ENCODE measurements around the gene TUBGCP5. TPM values are rescaled to one million over a fixed set of nuclear protein-coding genes. Genes with fewer than 3 reads are reported as not detected.

TUBGCP5 gene
- total RNA-seq, 1 donor from 2014 or later = 11.5 TPM

- no peak for ATAC-seq
- no peak for DNase-seq
- intact Hi-C loops (cut with micrococcal nuclease) = no loop called here
Observed at GRCh38 chr15:22981051-22981840, 58.1 kb downstream of the TUBGCP5 start.

- intact Hi-C loops (cut with micrococcal nuclease) = no loop called here
- DNase-seq (peak; percentile 91), ATAC-seq (peak; percentile 98)
Observed at GRCh38 chr15:22980189-22981050, 58.9 kb downstream of the TUBGCP5 start, which contains the start of gene CYFIP1. TSS of gene CYFIP1 (minus strand) at chr15:22980368. CDS start at chr15:22947285, 33,083 bp downstream.

- DNase-seq = peak; percentile 78
- intact Hi-C loops (cut with micrococcal nuclease) = no loop called here
- peak; percentile 54 for ATAC-seq
Observed at GRCh38 chr15:22979238-22980188, 59.9 kb downstream of the TUBGCP5 start.

- intact Hi-C loops (cut with micrococcal nuclease) = no loop called here
Observed at GRCh38 chr15:22978691-22979237, 60.6 kb downstream of the TUBGCP5 start.

DNA sequence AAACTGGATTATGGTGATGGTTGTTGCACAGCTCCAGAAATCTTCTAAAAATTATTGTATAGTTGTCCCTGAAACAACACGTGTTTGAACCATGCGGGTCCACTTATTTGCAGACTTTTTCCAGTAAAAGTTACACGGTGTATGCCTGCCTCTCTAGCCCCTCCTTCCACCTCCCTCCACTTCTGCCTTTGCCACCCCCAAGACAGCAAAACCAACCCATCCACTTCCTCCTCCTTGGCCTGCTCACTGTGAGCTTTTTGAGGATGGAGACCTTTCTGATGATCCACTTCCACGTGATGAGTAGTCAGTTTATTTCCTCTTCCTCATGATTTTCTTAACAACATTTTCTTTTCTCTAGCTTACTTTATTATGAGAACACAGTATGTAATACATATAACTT is 64.6 kb downstream of the TUBGCP5 start:
- intact Hi-C loops (cut with micrococcal nuclease) = no loop called here
- DNase-seq = no peak
- peak; percentile 49 for ATAC-seq

More at GRCh38 chr15:22978691-22979237, 60.6 kb downstream of the TUBGCP5 start:
- peak; percentile 7 for ATAC-seq
- no peak for DNase-seq

DNA sequence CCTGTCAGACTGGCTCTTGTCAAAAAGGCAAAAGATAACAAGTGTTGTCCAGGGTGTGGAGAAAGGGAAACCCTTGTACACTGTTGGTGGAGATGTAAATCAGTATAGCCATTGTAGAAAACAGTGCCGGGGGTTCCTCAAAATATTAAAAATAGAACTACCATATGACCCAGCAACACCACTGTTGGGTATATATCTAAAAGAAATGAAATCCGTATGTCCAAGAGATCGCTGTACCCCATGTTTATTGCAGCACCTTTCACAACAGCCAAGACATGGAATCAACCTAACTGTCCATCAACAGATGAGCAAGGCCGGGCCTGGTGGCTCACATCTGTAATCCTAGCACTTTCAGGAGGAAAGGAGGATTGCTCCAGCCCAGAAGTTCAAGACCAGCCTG is 65.4 kb downstream of the TUBGCP5 start:
- no peak for ATAC-seq
- intact Hi-C loops (cut with micrococcal nuclease) = no loop called here
- DNase-seq = no peak

DNA sequence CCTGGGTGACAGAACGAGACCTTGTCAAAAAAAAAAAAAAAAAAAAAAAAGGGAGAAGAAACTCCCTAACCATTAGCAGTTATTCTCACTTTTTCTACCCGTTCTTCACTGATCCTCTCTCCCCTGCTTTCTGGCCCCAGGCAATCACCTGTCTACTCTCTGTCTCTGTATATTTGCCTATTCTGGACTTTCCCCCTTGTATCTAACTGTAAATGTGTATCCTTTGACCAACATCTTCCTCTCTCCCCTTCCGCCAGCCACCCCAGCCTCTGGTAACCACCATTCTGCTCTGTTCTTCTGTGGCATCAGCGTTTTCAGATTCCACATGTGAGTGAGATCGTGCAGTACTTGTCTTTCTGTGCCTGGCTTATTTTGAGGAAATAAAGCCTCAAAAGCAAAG is 66.1 kb downstream of the TUBGCP5 start:
- DNase-seq = no peak
- intact Hi-C loops (cut with micrococcal nuclease) = no loop called here
- peak; percentile 54 for ATAC-seq

- no peak for ATAC-seq
- intact Hi-C loops (cut with micrococcal nuclease) = no loop called here
Observed at GRCh38 chr15:22969489-22969888, 69.9 kb downstream of the TUBGCP5 start.

GRCh38 chr15:22968366-22968765 is 71.0 kb downstream of the TUBGCP5 start:
- DNase-seq (no peak), ATAC-seq (peak; percentile 75)
- intact Hi-C loops (cut with micrococcal nuclease) = no loop called here

More at GRCh38 chr15:22969489-22969888, 69.9 kb downstream of the TUBGCP5 start:
- no peak for DNase-seq

DNA sequence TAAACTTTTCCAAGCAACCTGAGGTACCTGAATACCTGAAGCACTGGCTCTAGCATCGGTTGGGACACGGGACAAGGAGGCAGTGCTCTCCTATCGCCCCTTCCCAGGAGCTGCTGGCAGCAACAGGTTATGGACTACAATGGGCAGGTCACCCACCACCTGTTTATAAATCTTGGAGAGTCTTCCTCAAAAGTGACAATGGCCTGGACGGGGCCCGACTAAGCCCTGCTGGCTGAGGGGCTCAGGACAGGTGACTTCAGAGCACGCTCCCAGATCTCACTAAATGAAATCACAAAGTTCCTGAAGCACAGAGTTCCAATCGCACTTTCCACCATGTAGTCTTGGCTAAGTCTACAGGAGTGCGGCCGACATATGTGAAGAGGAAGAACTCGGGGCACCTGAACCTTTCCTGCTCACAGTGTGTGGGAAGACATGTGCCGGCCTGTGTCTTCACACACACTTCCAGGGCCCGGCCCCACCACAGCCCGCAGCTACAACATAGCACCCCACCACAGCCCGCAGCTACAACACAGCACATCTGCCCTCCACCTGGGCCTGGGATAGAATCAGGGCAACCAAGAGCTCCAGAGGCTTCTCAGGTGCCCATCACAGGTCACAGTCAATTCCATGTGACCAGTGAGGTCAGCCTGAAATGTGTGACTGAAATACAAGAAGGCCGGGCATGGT is 72.1 kb downstream of the TUBGCP5 start:
- no peak for ATAC-seq
- DNase-seq = no peak
- intact Hi-C loops (cut with micrococcal nuclease) = no loop called here

GRCh38 chr15:22966321-22967083 is 72.9 kb downstream of the TUBGCP5 start:
- no peak for DNase-seq
- no peak for ATAC-seq

DNA sequence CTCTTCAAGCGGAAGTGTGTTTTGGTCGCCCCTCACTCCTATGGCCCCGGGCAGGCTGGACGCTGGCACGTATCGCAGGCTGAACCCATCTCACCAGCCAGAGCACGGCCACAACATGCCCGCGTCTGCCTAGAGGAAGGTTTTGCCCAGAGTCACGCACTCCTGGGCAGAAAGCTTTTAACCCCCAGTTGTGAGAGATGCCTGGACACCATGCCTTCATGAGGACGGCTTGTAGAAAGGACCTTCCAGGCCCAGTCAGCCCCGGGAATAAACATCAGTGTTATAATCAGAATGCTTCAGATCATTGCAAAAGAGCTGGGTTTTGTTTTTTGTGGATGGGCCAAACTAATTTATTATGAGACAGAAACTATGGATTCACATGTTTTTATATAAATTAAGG is 75.7 kb downstream of the TUBGCP5 start:
- no peak for ATAC-seq
- intact Hi-C loops (cut with micrococcal nuclease) = no loop called here

More at GRCh38 chr15:22966321-22967083, 72.9 kb downstream of the TUBGCP5 start:
- intact Hi-C loops (cut with micrococcal nuclease) = no loop called here

DNA sequence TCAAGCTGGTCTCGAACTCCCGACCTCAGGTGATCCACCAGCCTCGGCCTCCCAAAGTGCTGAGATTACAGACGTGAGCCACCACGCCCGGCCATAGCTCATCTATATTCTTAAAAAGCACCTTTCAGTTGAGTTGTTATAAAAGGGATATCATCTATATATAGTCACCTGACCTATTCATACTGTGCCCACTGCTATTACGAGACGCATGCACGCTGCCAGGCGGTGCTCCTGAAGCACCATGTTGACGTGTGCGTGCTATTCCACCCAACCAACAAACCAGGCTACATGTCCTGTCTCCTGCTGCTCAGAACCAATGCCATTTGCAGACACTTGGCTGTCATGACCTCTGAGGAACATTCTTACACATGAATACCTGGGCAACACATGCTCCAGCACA is 76.8 kb downstream of the TUBGCP5 start:
- intact Hi-C loops (cut with micrococcal nuclease) = no loop called here
- DNase-seq = no peak
- ATAC-seq = no peak

More for the DNA sequence above, 75.7 kb downstream of the TUBGCP5 start:
- no peak for DNase-seq

- no peak for DNase-seq
Observed at GRCh38 chr15:22961762-22962161, 77.6 kb downstream of the TUBGCP5 start.

DNA sequence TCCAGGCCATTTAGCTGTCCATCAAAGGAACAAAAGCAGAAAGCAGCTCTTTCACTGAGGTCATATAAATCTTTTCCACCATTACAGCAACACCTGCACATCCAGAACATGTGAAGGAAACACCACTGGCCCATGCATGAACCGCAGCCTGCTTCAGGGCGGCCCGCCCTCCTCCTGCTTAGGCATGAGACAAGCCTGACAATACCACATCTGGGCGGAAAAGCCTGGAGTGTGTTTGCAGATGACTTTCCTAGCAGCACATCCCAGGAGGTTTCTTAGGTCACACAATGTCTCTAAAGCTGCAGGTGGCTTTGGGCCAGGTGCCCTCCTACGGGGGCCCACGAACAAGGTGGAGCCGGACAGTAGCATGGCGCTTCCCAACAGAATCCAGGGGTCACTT is 78.8 kb downstream of the TUBGCP5 start:
- intact Hi-C loops (cut with micrococcal nuclease) = no loop called here
- ATAC-seq (no peak), DNase-seq (no peak)

More at GRCh38 chr15:22961762-22962161, 77.6 kb downstream of the TUBGCP5 start:
- ATAC-seq = peak; percentile 31
- intact Hi-C loops (cut with micrococcal nuclease) = no loop called here

DNA sequence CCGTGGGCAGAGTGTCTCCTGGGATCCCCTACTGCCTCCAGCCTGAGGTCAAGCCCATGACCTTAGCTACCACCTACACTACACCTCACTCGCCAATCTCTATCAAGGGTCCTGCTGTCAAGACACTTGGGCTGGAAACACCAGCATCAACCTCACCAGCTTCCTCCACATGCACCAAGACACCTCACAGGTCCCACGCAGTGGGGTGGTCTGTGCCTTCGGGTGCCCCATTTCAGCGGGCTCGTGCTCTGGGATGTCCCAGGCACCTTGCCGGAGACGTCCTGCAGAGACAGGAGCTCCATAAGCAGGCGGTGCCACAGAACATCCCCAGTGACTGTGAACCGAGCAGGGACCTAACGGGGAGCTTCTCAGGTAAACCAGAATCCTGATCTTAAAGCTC is 79.2 kb downstream of the TUBGCP5 start:
- intact Hi-C loops (cut with micrococcal nuclease) = no loop called here
- ATAC-seq (no peak), DNase-seq (no peak)

GRCh38 chr15:22959321-22960101 is 79.9 kb downstream of the TUBGCP5 start:
- ATAC-seq = no peak
- no peak for DNase-seq
- intact Hi-C loops (cut with micrococcal nuclease) = no loop called here

All from left ventricle myocardium superior (tissue), 1 donor.